ENCODE data around the gene AJAP1. TPM values are rescaled to one million over a fixed set of nuclear protein-coding genes. Genes with fewer than 3 reads are reported as not detected.

The AJAP1 gene
- total and polyA plus RNA-seq, 4 donors: 12.3 to 28.7 (median 26.4) TPM

GRCh38 chr1:4655674-4656532 is 1.5 kb downstream of the AJAP1 start:
- WGBS (ENCODE audit: insufficient coverage): under 1% methylated on average over 71 of the region's 78 CpGs
- Histone ChIP-seq H3K27ac (ENCODE audit: low read depth, low read length) (no peak overlapping the region), H3K36me3 (ENCODE audit: control insufficient read depth, insufficient read depth, low read length) (no peaks in the 10 kb centered on the region), H3K9me3 (ENCODE audit: control insufficient read depth, insufficient read depth, low read length) (no peaks in the 10 kb centered on the region), H3K4me3 (ENCODE audit: low read depth, low read length) (peak overlapping the region; percentile 42), H3K27me3 (ENCODE audit: control insufficient read depth, insufficient read depth, low read length) (peaks cover 37% of the 10 kb centered on the region), H3K4me1 (ENCODE audit: control insufficient read depth, insufficient read depth, low read length) (peaks cover 65% of the 10 kb centered on the region)
- peak in 4 of 6 donors; percentile 71 to 97 (median 84) for DNase-seq (ENCODE audit: low read depth in 4 of 6, low spot score in 6 of 6)

- no peaks in the 10 kb centered on the region for H3K36me3 ChIP-seq (ENCODE audit: control insufficient read depth, insufficient read depth, low read length)
- H3K27me3 ChIP-seq (ENCODE audit: control insufficient read depth, insufficient read depth, low read length): peaks cover 37% of the 10 kb centered on the region
- DNase-seq (ENCODE audit: low read depth in 4 of 6, low spot score in 6 of 6): no peak
- WGBS (ENCODE audit: insufficient coverage): 8% methylated on average over 15 of the region's 17 CpGs
- H3K4me3 ChIP-seq (ENCODE audit: low read depth, low read length): peak overlapping the region; percentile 42
- no peak overlapping the region for H3K27ac ChIP-seq (ENCODE audit: low read depth, low read length)
- H3K4me1 ChIP-seq (ENCODE audit: control insufficient read depth, insufficient read depth, low read length): peaks cover 62% of the 10 kb centered on the region
- H3K9me3 ChIP-seq (ENCODE audit: control insufficient read depth, insufficient read depth, low read length): no peaks in the 10 kb centered on the region
Measured at GRCh38 chr1:4656533-4657140, 2.2 kb downstream of the AJAP1 start.

DNA sequence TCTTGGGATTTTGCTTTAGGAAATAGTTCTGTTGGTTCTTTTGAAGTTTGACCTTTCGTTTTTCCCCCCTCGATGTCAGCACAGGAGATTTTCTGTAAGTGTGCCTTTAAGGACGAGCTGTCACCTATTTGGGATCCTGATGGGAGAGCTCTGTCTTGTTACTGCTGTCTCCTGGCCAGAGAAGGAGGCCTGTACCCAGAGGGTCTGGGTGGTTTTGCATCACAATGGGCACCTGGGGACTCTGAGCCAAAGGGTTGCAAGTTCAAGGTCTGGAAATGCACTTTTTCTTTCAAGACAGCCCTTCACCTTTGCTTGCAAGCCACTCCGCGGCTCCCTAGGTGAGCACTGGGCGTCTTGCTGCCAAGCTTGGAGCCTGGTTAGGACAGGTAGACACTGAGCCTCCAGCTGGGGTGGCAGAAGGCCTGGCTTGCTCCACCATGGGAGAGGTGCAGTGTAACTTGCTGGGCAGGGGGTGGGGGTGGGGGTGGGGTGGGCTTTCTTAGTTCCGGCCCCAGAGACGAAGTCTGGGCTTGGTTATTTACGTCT is 2.9 kb downstream of the AJAP1 start:
- Histone ChIP-seq H3K36me3 (ENCODE audit: control insufficient read depth, insufficient read depth, low read length) (no peaks in the 10 kb centered on the region), H3K4me1 (ENCODE audit: control insufficient read depth, insufficient read depth, low read length) (peaks cover 58% of the 10 kb centered on the region), H3K27ac (ENCODE audit: low read depth, low read length) (no peak overlapping the region), H3K4me3 (ENCODE audit: low read depth, low read length) (peak overlapping the region; percentile 42), H3K27me3 (ENCODE audit: control insufficient read depth, insufficient read depth, low read length) (peaks cover 37% of the 10 kb centered on the region), H3K9me3 (ENCODE audit: control insufficient read depth, insufficient read depth, low read length) (no peaks in the 10 kb centered on the region)
- peak in 1 of 6 donors; percentile 48 for DNase-seq (ENCODE audit: low read depth in 4 of 6, low spot score in 6 of 6)
- WGBS (ENCODE audit: insufficient coverage): 49% methylated on average over 4 of the region's 9 CpGs

GRCh38 chr1:4657960-4658541 is 3.6 kb downstream of the AJAP1 start:
- 18% methylated on average over 24 of the region's 24 CpGs for WGBS (ENCODE audit: insufficient coverage)
- H3K9me3 ChIP-seq (ENCODE audit: control insufficient read depth, insufficient read depth, low read length): no peaks in the 10 kb centered on the region
- no peaks in the 10 kb centered on the region for H3K36me3 ChIP-seq (ENCODE audit: control insufficient read depth, insufficient read depth, low read length)
- H3K4me1 ChIP-seq (ENCODE audit: control insufficient read depth, insufficient read depth, low read length): peaks cover 56% of the 10 kb centered on the region
- H3K4me3 ChIP-seq (ENCODE audit: low read depth, low read length): no peak overlapping the region
- peak in 2 of 6 donors; percentile 78 to 92 for DNase-seq (ENCODE audit: low read depth in 4 of 6, low spot score in 6 of 6)
- H3K27ac ChIP-seq (ENCODE audit: low read depth, low read length): no peak overlapping the region
- H3K27me3 ChIP-seq (ENCODE audit: control insufficient read depth, insufficient read depth, low read length): peaks cover 33% of the 10 kb centered on the region

- H3K27me3 ChIP-seq (ENCODE audit: control insufficient read depth, insufficient read depth, low read length): peaks cover 24% of the 10 kb centered on the region
- H3K4me3 ChIP-seq (ENCODE audit: low read depth, low read length): no peak overlapping the region
- WGBS (ENCODE audit: insufficient coverage): 30% methylated on average over 11 of the region's 16 CpGs
- peaks cover 56% of the 10 kb centered on the region for H3K4me1 ChIP-seq (ENCODE audit: control insufficient read depth, insufficient read depth, low read length)
- H3K27ac ChIP-seq (ENCODE audit: low read depth, low read length): no peak overlapping the region
- H3K9me3 ChIP-seq (ENCODE audit: control insufficient read depth, insufficient read depth, low read length): no peaks in the 10 kb centered on the region
- no peaks in the 10 kb centered on the region for H3K36me3 ChIP-seq (ENCODE audit: control insufficient read depth, insufficient read depth, low read length)
- peak in 2 of 6 donors; percentile 23 to 69 for DNase-seq (ENCODE audit: low read depth in 4 of 6, low spot score in 6 of 6)
Measured at GRCh38 chr1:4658643-4659628, 4.5 kb downstream of the AJAP1 start.

DNA sequence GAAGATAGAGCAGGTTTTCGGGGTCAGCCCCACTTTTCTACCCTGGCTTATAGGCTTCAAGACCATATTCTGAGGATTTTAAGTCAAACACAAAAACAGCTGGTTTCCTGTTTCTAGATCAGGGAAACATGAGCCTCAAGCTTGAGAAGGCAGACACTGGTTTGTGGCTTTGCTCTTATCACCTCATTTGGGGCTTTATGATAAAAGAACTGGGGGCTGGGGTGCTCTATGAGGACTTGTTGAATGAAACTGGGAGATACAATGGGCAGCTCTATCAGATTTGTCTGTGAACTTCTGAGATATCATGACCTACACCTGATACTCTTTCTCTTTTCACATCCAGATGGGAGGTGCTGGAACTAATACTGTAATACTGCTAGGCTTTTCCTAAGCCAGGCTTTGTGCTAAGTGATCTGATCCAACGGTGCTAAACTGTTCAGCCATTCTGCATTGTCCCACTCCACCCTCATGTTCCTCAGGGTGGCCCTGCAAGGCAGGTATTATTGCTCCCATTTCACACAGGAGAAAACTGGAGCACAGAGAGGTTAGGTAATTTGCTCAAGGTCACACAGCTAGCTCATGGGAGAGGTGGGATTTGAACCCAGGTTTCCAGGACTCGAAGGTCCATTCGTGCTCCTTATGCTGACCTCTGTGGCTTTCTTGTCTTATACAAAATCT is 6.6 kb downstream of the AJAP1 start:
- DNase-seq (ENCODE audit: low read depth in 4 of 6, low spot score in 6 of 6): no peak
- Histone ChIP-seq H3K9me3 (ENCODE audit: control insufficient read depth, insufficient read depth, low read length) (no peaks in the 10 kb centered on the region), H3K27me3 (ENCODE audit: control insufficient read depth, insufficient read depth, low read length) (peaks cover 20% of the 10 kb centered on the region), H3K4me1 (ENCODE audit: control insufficient read depth, insufficient read depth, low read length) (peaks cover 69% of the 10 kb centered on the region), H3K27ac (ENCODE audit: low read depth, low read length) (no peak overlapping the region), H3K4me3 (ENCODE audit: low read depth, low read length) (no peak overlapping the region), H3K36me3 (ENCODE audit: control insufficient read depth, insufficient read depth, low read length) (peaks cover 7% of the 10 kb centered on the region)
- WGBS (ENCODE audit: insufficient coverage): 80% methylated on average over 2 of the region's 4 CpGs

DNA sequence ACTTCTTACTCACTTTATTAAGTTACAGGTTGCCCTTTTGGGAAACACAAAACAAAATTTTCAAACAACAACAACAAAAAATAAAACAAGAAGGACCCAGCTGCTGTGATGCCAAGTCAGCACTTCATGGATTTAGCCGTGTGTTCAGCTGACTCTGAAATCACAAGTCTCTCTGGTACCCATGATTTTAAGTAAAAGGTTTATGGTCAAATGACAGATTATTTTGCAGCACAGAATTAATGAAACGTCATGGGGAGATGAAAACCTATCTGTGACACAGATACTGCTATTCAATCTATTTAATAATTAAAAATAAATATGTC is 7.1 kb downstream of the AJAP1 start:
- peaks cover 66% of the 10 kb centered on the region for H3K4me1 ChIP-seq (ENCODE audit: control insufficient read depth, insufficient read depth, low read length)
- WGBS (ENCODE audit: insufficient coverage): 80% methylated on average over 1 of the region's 2 CpGs
- H3K4me3 ChIP-seq (ENCODE audit: low read depth, low read length): no peak overlapping the region
- peaks cover 8% of the 10 kb centered on the region for H3K36me3 ChIP-seq (ENCODE audit: control insufficient read depth, insufficient read depth, low read length)
- no peaks in the 10 kb centered on the region for H3K9me3 ChIP-seq (ENCODE audit: control insufficient read depth, insufficient read depth, low read length)
- peaks cover 15% of the 10 kb centered on the region for H3K27me3 ChIP-seq (ENCODE audit: control insufficient read depth, insufficient read depth, low read length)
- DNase-seq (ENCODE audit: low read depth in 4 of 6, low spot score in 6 of 6): no peak
- H3K27ac ChIP-seq (ENCODE audit: low read depth, low read length): no peak overlapping the region

GRCh38 chr1:4662168-4662567 is 7.8 kb downstream of the AJAP1 start:
- peaks cover 12% of the 10 kb centered on the region for H3K27me3 ChIP-seq (ENCODE audit: control insufficient read depth, insufficient read depth, low read length)
- H3K9me3 ChIP-seq (ENCODE audit: control insufficient read depth, insufficient read depth, low read length): peaks cover under 1% of the 10 kb centered on the region
- peak in 1 of 6 donors; percentile 40 for DNase-seq (ENCODE audit: low read depth in 4 of 6, low spot score in 6 of 6)
- H3K27ac ChIP-seq (ENCODE audit: low read depth, low read length): no peak overlapping the region
- H3K4me1 ChIP-seq (ENCODE audit: control insufficient read depth, insufficient read depth, low read length): peaks cover 63% of the 10 kb centered on the region
- WGBS (ENCODE audit: insufficient coverage): 70% methylated on average over 9 of the region's 13 CpGs
- peaks cover 11% of the 10 kb centered on the region for H3K36me3 ChIP-seq (ENCODE audit: control insufficient read depth, insufficient read depth, low read length)
- no peak overlapping the region for H3K4me3 ChIP-seq (ENCODE audit: low read depth, low read length)
